Upper lobe of left lung (tissue), 6 donors: Measurements from ENCODE around the gene ZNF211. TPM values are rescaled to one million over a fixed set of nuclear protein-coding genes. Genes with fewer than 3 reads are reported as not detected.

Experiments
- ATAC-seq, 2 donors: fragments of 200-7000 bp; cut with Tn5 transposase; one replicate each; pipeline ENCODE4 v1.9.1; 2022; ENCODE audit warnings: mild to moderate bottlenecking in 2 of 2, moderate library complexity in 2 of 2; ENCODE audit not compliant: low FRiP score in 2 of 2
- DNase-seq, 2 donors: peaks; one replicate each; pipeline ENCODE4 v3.0.0-alpha.2; 2019 to 2020
- H3K27ac ChIP-seq, 4 donors: fragments of 200-600 bp; sonication (generic); one replicate each; pipeline ENCODE4 v1.5.1; 2016 to 2019
- H3K27me3 ChIP-seq, 4 donors: fragments of 200-600 bp; sonication (generic); one replicate each; pipeline ENCODE4 v1.5.1; 2017 to 2019
- H3K36me3 ChIP-seq, 4 donors: fragments of 200-600 bp; sonication (generic); one replicate each; pipeline ENCODE4 v1.5.1; 2016 to 2019
- H3K4me1 ChIP-seq, 4 donors: fragments of 200-600 bp; sonication (generic); one replicate each; pipeline ENCODE4 v1.5.1; 2018 to 2019
- H3K4me3 ChIP-seq, 4 donors: fragments of 200-600 bp; sonication (generic); one replicate each; pipeline ENCODE4 v1.5.1; 2017 to 2019; ENCODE audit warnings: mild to moderate bottlenecking in 2 of 4, moderate library complexity in 1 of 4
- H3K9me3 ChIP-seq, 4 donors: fragments of 200-600 bp; sonication (generic); one replicate each; pipeline ENCODE4 v1.5.1; 2018 to 2019
- CTCF ChIP-seq, 6 experiments: fragments of 450-650 bp in 4 of 6; fragments of 200-600 bp in 2 of 6; sonication (generic) in 2 of 6; IDR thresholded peaks; one replicate each; pipeline ENCODE4 v1.5.1; 2016 to 2019; ENCODE audit warnings: antibody characterized with exemption in 6 of 6
- EP300 ChIP-seq, 4 donors: sonication (generic); formaldehyde crosslinking; IDR thresholded peaks; one replicate each; pipeline ENCODE4 v1.5.1; 2017; ENCODE audit warnings: antibody characterized with exemption in 4 of 4, control low read depth in 2 of 4
- POLR2A ChIP-seq, 4 donors: fragments of 450-650 bp; IDR thresholded peaks; one replicate each; pipeline ENCODE4 v1.5.1; 2016 to 2017; ENCODE audit warnings: antibody characterized with exemption in 4 of 4, mild to moderate bottlenecking in 2 of 4
- POLR2AphosphoS5 ChIP-seq, 2 donors: sonication (generic); formaldehyde crosslinking; IDR thresholded peaks; one replicate each; pipeline ENCODE4 v1.5.1; 2017; ENCODE audit warnings: antibody characterized with exemption in 2 of 2
- WGBS, 2 donors: methylation state at CpG; one replicate each; pipeline ENCODE4 v1.1.5; 2017 to 2018; 5-methylcytosine and 5-hydroxymethylcytosine counted together
- total RNA-seq, 6 donors: library from RNA; depleted of rRNA in 4 of 6; stranded (reverse); fragments of >200 nt in 4 of 6; gene quantifications; one replicate each; pipeline versions ENCODE4 v1.1.0 to v1.2.1, GENCODE V29; 2016 to 2021
- donor health status: DM: no; HTN: no; CAD: no; lungs with moderate emphysema.
- donor health status: DM: no; HTN: yes; CAD: no; lungs with severe emphysema.

Gene ZNF211
- total RNA-seq, 6 donors from 2014 or later, result 7.1 to 16.4 (median 11.0) TPM

- WGBS, 2 donors, result 69 to 78% methylated on average over 4 of the region's 4 CpGs
- Histone ChIP-seq H3K9me3 (peaks cover 0 to 7% (median 2%) of the 10 kb centered on the region in 4 donors), H3K4me1 (no peaks in the 10 kb centered on the region)
Measured at GRCh38 chr19:57672466-57672865, 39.5 kb downstream of the ZNF211 start.

GRCh38 chr19:57675881-57676280, 42.9 kb downstream of the ZNF211 start:
- Histone ChIP-seq H3K4me3 (no peak overlapping the region), H3K27me3 (no peaks in the 10 kb centered on the region), H3K27ac (no peak overlapping the region), H3K9me3 (peaks cover 0 to 12% (median 4%) of the 10 kb centered on the region in 4 donors), H3K36me3 (no peaks in the 10 kb centered on the region), H3K4me1 (no peaks in the 10 kb centered on the region)
- no peak for DNase-seq
- TF ChIP-seq POLR2AphosphoS5 (IDR thresholded peaks at IDR 0.05) (no peak), POLR2A (IDR thresholded peaks at IDR 0.05) (no peak), CTCF (IDR thresholded peaks at IDR 0.05) (no peak), EP300 (IDR thresholded peaks at IDR 0.05) (no peak)
- no peak for ATAC-seq
- WGBS, 2 donors, result 67 to 74% methylated on average over 2 of the region's 2 CpGs

More at GRCh38 chr19:57672466-57672865, 39.5 kb downstream of the ZNF211 start:
- ATAC-seq (no peak), DNase-seq (no peak)
- Histone ChIP-seq H3K36me3 (no peaks in the 10 kb centered on the region), H3K4me3 (no peak overlapping the region), H3K27me3 (no peaks in the 10 kb centered on the region), H3K27ac (no peak overlapping the region)
- TF ChIP-seq EP300 (IDR thresholded peaks at IDR 0.05), result no peak
- TF ChIP-seq POLR2A (IDR thresholded peaks at IDR 0.05), result no peak
- no peak for TF ChIP-seq CTCF (IDR thresholded peaks at IDR 0.05)
- TF ChIP-seq POLR2AphosphoS5 (IDR thresholded peaks at IDR 0.05), result no peak

GRCh38 chr19:57682226-57682766, 49.3 kb downstream of the ZNF211 start:
- peaks cover 5 to 36% (median 27%) of the 10 kb centered on the region in 4 donors for H3K36me3 ChIP-seq
- H3K27ac ChIP-seq, result peak overlapping the region in 3 of 4 donors; percentile 53 to 72 (median 59)
- H3K4me1 ChIP-seq, result peaks cover 7 to 17% (median 12%) of the 10 kb centered on the region in 4 donors
- ATAC-seq (no peak), DNase-seq (no peak)
- peak overlapping the region; percentile 67 to 93 (median 81) for H3K4me3 ChIP-seq
- WGBS, 2 donors, result 4% methylated on average over 16 to 19 of the region's 19 CpGs
- H3K9me3 ChIP-seq, result peaks cover 29 to 58% (median 45%) of the 10 kb centered on the region in 4 donors
- no peaks in the 10 kb centered on the region for H3K27me3 ChIP-seq
- TF ChIP-seq CTCF (IDR thresholded peaks at IDR 0.05) (no peak), POLR2AphosphoS5 (IDR thresholded peaks at IDR 0.05) (no peak), EP300 (IDR thresholded peaks at IDR 0.05) (no peak), POLR2A (IDR thresholded peaks at IDR 0.05) (no peak)

- no peak for DNase-seq
- Histone ChIP-seq H3K9me3 (peaks cover 64 to 92% (median 87%) of the 10 kb centered on the region in 4 donors), H3K36me3 (peaks cover 5 to 47% (median 36%) of the 10 kb centered on the region in 4 donors), H3K27ac (no peak overlapping the region), H3K4me1 (peaks cover 7 to 17% (median 10%) of the 10 kb centered on the region in 4 donors), H3K4me3 (no peak overlapping the region), H3K27me3 (no peaks in the 10 kb centered on the region)
- TF ChIP-seq EP300 (IDR thresholded peaks at IDR 0.05), result no peak
- TF ChIP-seq POLR2A (IDR thresholded peaks at IDR 0.05), result no peak
- no peak for TF ChIP-seq CTCF (IDR thresholded peaks at IDR 0.05)
- no peak for TF ChIP-seq POLR2AphosphoS5 (IDR thresholded peaks at IDR 0.05)
- no peak for ATAC-seq
- 100% methylated on average over 2 to 3 of the region's 3 CpGs for WGBS, 2 donors
Measured at GRCh38 chr19:57686727-57687126, 53.8 kb downstream of the ZNF211 start.
